HG02678 (cell line): ENCODE results near the gene CENPN.
A peak's percentile ranks its signal among the peaks of the same experiment; 100 is the strongest.

Source experiments
- ATAC-seq: cut with Tn5 transposase; IDR thresholded peaks from one replicate; pipeline ENCODE4 v1.9.1; 2021; ENCODE audit warnings: mild to moderate bottlenecking, moderate library complexity; ENCODE audit not compliant: unreplicated experiment

CENPN gene

DNA sequence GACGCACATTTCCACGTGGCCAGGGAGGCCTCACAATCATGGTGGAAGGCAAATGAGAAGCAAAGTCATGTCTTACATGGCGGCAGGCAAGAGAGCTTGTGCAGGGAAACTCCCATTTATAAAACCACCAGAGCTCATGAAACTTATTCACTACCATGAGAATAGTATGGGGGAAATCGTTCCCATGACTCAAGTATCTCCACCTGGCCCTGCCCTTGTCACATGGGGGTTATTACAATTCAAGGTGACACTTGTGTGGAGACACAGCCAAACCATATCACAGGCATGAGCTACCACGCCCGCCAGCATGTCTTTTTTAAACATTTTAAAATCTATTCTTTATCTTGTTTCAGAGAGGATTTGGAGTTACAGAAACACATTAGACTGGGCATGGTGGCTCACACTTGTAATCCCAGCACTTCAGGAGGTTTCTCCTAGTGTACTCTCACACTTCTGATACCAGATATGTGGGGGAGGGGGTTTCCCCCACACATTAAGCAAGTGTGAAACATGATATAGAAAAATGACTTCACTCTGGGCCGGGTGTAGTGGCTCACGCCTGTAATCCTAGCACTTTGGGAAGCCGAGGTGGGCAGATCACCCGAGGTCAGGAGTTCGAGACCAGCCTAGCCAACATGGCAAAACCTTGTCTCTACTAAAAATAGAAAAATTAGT, 23.1 kb downstream of the CENPN start:
- ATAC-seq, result no peak

DNA sequence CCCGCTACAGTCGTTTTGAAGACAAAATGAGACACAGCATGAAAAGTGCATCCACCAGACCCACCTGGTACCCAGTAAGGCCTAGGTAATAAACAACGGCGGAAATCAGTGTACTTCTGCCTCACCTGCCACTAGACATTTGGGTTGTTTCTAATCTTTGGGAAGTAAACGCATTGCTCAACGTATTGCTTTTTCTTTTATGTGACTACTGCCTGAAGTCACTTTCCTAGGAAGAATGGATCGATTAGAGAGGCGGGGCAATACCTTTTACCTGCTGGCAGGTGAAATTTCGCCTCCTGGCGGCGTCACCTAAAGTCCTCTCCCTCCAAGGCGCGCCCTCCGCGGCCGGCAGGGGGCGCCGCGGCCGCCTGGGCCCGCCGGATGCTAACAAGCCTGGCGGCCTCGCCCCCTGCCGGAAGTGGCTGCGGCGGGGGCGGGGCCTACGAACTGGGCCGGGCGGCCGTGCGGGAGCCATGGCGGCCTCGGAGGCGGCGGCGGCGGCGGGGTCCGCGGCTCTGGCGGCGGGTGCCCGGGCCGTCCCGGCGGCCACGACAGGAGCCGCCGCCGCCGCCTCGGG, 28.5 kb downstream of the CENPN start, which contains the start of gene ATMIN:
ATMIN (plus strand) TSS at position 445 of the 577 bp plus-strand sequence; CDS start at position 474, 29 bp downstream.
- peak; percentile 92 for ATAC-seq

DNA sequence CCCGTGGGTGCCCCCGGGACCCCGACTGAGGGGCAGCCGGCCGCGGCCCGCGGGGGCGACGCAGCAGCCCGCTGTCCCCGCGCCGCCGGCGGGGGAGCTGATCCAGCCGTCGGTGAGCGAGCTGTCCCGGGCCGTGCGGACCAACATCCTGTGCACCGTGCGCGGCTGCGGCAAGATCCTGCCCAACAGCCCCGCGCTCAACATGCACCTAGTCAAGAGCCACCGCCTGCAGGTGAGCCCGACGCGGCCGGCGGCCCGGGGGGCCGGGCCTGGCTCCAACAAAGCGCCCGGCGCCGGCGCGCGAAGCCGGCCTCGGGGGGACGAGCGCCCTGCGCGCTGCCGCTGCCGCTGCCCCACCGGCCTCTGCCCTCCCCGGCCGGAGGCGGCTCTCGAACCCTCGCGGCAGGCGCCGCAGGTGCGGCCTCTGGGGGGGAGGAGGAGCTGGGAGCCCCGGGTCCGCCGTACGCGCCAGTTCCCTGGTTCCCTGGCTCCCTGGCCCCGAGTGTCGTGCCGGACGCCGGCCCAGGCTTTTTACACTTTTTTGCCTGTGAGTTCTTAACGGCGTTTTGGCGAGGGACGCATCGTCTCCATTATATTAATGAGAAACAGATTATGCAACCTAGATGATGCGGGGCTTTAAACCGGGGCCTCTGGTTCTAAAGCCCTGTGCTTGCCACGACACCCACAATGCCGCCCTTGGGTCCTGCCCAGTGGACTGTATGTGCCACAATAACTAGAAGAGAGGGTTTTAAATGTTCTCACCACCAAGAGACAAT, 29.1 kb downstream of the CENPN start:
- peak; percentile 53 for ATAC-seq

DNA sequence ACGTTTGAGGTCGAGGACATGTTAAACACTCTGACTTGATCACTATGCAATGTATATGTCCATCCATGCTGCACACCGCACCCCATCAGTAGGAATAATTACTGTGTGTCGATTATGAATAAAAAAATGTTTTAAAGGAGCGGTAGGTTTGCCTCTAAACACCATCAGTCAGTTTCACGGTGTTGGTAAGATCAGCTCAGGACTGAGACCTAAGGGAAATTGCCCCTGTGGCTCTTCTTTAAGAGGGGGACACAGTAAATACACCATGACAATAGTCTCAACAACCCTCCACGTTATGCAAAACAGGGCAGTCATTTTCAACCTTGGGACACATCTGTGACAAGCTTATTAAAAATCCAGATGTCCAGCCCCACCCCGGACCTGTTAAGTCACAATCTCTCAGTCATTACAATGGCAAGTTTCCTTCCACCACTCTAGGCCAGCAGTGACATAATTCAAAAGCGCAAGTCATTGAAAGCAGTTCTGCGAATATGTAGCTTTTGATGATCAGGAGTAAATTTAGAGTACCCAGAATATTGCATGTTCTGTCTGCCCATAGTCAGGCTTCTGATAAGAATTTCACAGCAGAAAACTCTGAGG, 29.8 kb downstream of the CENPN start:
- no peak for ATAC-seq

DNA sequence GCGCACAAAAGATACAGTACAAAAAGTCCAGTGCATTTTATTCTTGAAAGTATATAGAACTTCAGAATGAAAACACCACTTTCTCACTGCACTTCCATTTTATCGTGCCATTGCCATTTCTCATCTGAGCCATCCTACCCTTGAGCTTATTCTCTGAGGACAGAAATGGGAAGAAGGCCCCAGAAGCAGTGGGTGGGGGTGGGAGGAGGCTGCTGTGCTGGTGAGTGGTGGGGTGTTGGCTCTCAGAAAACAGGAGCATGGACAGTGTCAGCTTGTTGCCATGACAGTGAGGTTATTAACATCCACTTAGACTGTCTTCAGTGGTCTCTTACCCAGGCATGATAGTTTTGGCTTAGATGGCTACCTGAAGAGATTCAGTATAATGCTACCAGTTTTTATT, 33.1 kb downstream of the CENPN start:
- no peak for ATAC-seq

DNA sequence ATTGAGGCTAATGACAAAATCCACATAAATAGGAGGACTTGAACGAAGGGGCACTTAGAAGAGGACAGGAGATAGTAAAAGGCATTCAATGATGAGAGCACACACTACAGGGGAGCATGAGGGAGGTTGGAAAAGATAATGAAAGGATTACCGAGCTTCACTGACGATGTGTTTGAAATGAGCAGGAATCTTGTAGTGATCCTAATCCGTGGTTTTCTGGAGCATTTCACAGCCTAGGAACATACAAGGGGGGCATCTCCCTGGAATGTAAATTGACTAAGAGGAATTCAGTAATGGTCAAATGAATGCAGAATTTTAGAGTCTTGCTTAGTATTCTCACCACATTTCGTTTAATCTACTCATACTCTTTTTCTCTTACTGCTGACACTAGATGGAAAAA, 33.8 kb downstream of the CENPN start:
- no peak for ATAC-seq

DNA sequence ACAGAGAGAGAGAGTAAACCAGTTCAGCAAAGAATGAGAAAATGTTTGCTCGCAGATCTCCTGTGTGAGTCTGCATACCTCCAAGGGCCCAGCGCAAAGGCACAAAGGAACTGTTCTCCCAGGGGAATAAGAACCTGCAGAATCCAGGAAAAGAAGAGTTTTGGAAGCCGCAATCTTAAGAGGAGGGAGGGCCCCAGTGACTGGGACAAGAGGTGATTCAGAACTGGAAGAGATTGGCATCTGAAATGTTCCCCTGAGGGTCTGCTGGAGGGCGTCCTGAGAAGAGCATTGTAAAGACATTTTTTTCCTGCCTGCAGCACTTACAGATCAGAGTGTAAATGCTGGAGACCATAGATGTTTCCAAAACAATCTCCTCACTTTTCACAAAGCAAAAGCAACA, 34.7 kb downstream of the CENPN start:
- no peak for ATAC-seq

DNA sequence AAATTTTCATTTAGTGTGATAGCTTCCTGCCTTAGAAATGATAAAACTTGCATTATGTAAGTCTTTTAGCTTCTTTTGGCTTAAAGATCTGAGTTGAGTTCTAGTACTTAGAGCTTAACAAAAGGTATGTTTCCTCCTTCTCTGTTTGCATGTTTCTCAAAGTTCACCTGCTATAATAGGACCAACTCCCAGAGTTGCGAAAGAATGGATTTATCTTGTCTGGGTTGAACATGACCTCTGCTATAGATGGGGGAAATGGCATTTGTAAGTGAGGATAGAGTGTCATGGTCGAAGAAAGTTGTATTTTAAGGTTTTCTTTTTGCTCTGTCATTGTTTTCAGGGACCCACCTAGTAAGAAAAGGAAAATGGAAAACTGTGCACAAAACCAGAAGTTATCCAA, 35.8 kb downstream of the CENPN start:
- no peak for ATAC-seq

DNA sequence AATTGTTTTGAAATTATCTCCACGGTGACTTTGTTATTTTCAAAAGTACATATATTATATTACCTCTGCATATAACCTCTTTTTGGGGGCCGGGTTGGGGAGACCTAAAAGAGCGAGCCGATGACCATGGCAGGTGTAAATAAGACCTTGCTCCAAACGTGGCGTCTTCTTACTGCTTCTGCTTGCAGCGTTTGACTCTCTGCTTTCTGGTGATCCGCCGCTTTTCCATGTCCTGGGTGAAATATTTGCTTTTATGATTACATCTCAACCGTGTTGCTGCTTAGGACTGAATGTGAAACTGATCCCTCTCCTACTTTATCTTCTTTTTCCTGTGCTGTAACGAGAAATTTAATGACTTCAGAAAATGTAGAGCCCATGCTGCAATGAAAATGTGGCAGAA, 46.7 kb downstream of the CENPN start:
- no peak for ATAC-seq

DNA sequence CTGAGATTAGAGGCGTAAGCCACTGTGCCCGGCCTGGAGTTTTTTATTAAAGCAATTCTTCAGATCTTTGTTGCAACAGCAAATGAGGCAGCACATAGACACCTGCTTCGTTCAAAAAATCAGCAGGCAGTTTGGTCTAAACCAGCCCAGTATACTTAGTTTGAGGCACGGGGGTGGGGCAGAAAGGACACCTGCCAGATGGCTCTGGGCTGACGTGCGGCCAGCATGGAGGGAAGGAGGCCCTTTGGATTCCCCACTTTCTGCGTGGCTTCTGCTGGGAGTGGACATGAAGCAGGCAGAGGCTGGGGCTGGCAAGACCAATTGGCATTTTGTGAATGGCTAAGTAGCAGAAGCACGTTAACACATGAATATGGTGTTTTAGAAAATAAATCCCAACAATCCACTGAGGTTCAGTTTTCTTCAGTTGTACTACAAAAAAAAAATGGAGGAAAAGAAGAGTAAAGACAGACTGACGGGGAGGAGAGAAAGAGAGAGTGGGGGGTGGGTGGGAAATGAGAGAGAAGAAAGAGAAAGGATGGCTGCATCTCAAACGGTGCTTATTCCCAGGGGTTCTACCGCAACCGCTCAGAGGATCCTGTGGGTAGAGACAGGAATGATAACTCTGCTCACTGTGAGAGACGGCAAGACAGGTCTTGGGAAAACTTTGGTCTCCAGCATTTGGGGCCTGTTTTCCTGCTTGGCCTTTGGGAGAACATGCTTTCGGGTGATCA, 53.7 kb downstream of the CENPN start:
- no peak for ATAC-seq

DNA sequence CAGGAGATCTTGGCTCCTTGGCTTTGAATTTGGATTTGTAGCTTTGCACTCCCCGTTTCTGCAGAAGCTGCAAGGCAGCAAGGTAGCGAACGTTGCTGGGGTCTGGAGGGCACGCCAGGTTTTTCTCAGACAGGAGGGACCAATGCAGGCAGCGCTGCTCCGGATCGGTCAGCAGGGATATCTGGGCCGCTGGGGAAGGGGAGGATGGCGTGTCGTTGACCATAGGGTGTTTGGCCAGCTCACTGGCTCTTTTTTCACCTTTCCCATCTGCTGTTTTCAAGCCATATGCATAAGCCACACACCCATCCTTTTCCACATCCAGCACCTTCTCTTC, 54.3 kb downstream of the CENPN start:
- no peak for ATAC-seq

DNA sequence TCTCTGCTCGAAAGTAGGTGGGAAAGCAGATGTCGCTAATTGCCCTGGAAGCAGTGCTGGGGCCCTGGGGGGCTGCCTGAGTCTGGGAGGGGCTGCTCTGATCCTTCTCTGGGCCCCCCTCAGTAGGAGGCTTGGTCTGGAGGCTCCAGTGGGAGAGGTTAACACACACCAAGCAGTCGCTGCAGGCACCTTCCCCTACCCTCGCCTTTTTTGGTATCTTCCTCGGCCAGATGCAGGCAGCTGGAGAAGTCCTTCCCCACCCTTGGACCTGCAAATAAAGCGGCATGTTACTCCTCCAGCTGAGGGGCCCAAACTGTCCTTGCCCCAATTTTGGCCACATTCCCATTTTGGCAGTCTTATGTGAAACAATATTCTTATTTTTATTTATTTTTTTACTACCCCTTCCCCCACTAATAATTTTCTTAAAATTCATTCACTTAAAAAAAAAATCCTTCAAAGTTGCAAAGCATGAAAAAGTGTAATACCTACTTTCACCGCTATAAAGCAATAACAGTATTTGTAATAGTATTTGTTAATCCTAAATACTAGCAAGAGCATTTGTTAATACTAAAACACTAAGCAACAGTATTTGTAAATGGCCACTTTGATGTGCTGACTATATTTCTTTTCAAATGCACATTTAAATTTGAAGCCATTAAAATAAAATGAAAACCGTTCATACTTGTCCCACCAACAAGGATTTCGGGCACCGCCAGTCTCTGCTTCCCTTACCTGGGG, 55.0 kb downstream of the CENPN start:
- ATAC-seq, result no peak

DNA sequence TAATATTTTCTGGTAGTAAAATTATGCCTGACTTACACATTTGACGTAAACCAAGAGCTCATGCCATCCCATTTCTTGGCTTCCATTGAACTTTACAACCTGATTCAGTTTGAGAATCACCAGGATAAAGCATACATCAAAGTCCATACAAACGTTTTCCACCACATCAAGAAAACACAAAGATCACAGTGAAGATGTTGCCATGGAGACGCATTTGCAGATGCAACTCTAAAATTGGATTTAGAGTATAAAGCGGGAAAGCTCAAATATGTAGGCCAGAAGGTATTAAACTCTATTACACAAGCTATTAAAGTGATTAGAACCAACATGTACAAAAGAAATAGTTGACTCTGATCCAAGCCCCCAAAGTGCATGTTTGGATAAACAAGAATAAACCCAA, 59.7 kb downstream of the CENPN start:
- no peak for ATAC-seq

DNA sequence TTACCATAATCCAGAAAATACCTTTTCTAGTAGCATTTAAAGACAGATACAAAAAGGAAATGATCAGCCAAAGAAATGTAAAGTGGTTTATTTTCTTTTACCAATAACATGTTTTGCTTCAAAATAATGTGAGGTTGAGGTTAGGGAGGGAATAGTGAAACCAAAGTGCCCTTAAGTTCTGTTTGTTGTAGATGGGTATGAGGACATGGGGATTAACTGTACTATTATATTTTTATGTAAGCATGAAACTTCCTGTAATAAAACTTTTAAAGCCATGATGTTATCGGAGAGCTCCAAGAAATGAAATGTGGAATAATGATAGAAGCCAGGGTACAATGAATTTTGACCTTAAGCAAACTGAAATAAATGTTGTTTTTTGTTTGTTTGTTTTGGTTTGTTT, 60.2 kb downstream of the CENPN start:
- no peak for ATAC-seq

DNA sequence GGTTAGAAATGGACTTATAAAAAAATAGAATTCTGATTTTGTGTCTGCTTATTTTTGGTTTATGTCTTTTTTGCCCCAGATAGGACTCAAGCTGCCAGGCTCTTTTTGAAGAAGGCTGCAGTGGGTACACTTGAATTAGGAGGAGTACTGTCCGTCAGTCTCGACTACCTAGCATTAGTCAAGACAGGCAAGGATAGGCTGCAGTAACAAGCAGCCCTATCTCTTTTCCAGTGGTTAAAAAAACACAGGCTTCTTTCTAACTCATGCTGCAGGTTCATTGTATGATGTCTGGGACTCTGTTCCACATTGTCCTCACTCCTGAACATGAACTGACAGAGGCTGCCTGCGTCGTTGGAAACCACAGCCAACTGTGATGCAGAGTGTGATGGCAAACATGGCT, 62.0 kb downstream of the CENPN start:
- ATAC-seq, result no peak

DNA sequence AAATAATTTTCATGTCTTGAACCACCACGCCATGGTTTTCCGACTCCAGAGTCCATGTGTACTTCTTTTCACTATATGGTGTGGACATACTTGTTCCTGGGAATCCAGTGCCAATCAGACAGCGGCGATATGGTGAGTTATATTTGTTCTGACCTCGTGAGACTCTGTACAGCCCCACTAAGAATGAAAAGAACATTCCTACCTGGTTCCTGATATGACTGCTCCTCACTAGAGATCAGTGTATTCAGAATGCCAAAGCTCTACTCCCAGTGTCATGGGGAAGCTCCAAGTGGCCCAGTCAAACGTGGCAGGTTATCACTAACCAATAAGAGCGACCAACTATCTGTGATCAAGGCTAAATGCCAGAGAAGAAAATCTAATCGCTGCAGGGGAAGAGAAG, 64.0 kb downstream of the CENPN start:
- no peak for ATAC-seq

DNA sequence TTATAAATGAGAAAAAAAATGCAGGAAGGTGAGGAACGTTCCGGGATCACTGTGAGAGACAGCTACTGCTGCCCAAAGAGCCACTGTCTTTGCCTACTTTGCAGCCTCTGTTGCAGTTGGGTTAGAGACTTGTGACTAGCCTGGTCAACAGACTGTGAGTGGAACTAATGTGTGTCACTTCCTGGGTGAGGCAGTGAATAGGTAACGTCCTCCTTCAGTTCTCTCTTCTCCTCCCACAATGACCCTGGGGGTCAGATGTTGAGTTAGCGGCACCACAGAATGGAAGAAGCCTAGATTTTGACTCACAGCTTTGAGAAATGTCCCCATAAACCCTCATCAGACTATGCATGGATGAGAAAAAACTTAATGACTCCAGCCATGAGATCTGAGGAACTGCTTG, 64.8 kb downstream of the CENPN start:
- ATAC-seq, result no peak

DNA sequence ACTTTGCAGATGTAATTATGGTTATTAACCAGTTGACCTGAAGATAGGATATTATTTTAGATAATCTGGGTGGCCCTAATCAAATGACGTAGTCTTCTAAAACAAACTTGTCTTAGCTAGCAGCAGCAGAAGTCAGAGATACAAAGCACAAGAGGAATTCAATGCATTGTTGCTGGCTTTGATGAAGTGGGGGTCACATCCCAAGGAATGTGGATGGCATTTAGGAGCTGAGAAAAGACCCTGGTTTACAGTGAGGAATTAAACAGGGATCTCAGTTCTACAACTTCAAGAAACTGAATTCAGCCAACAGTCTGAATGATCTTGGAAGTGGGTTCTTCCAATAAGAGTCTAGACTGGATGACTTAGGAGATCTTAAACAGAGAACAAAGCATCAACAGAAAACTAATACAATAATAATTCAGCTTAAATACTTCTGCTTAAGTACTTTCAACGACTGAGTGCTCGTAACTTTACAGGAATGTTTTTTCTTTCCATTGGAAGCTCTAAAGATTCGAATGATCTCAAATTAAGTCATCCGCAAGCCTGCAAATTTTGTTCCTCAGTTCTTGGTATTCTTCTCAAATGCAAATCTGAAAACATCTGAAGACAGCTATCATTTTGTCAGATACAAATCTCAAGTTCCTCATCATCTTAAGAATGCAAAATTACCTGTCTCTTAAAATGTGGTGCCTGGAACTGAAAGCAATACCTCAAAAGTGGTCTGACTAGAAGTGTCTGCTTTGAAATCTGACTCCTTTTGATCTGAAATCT, 66.7 kb downstream of the CENPN start:
- ATAC-seq, result no peak

DNA sequence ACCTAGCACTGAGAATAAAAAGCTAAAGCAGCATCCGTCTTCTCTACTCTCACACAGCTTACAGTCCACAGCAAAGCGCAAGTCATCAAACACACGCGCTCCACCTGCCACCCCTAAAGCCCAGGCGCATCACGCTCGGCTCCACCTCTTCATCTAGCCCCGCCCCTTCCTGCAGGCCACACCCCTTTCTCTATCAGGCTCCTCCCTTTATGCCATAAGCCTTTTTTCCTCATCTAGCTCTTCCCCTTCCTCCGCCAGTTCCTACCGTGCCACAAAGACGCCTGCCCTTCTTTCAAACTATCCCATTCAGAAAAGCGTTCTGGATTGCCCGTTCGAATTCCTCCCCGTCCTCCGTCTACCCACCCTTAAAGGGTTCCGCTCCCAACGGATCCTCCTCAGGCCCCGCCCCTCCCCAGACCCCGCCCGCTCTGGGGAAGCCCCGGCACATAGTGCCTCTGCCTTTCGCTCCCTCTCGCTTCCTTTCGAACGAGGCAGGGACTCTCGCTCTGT, 69.6 kb downstream of the CENPN start:
- ATAC-seq, result peak; percentile 80
